ENCODE data around the gene RNF167.
"Not testable (repeated sequence)": the region's sequence is repeated elsewhere in the genome, so short reads cannot be mapped to it uniquely, and the experiment has no call there.

RNF167 gene

GRCh38 chr17:4901108-4901647, 38.9 kb upstream of the RNF167 start:
- peak overlapping the region; percentile 95 for H3K27ac ChIP-seq
- H3K4me3 ChIP-seq (ENCODE audit: low read depth in 1 of 2, low read length in 1 of 2), result peak overlapping the region; percentile 63 to 86
- peaks cover 37 to 49% of the 10 kb centered on the region in 2 experiments for H3K4me1 ChIP-seq (ENCODE audit: control insufficient read depth in 1 of 2, insufficient read depth in 1 of 2, low read depth in 1 of 2, low read length in 1 of 2)
- H3K36me3 ChIP-seq, result peaks cover 16% of the 10 kb centered on the region
- no peaks in the 10 kb centered on the region for H3K9me3 ChIP-seq
- no peak for TF ChIP-seq CTCF (IDR thresholded peaks at IDR 0.05)
- peaks cover 68% of the 10 kb centered on the region for H3K27me3 ChIP-seq

DNA sequence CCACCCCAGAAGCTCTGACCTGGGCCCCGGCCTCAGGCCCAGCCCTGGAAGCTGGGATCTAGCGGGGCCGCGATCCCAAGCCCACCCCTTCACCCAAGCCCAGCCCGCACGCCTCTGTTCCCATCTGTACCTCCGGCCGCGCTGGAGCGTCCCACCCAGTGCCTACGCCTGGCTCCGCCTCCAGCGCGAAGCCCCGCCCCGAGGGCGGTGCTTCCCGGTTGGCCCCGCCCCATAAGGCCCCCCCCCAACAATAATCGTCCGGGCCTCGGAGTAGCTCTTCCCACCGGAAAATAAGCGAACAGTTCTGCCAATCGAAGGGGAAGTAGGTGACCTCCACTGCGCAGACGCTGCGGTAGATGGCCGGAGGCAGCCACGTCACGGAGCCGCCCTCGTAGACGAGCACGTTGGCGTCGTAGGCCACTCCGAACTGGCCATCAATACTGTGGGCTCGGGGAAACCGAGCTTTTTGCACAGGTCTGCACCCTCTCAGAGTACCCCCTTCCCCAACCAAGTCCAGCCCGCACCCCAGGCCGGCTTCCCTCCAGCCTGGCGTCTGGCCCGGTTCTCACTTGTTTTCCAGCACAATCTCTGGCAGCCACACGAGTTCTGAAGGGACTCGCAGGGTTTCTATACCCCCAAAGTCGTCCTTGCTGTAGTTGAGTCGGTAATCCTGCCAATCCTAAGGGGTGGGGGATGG, 38.3 kb upstream of the RNF167 start:
- peaks cover 10% of the 10 kb centered on the region for H3K36me3 ChIP-seq
- H3K9me3 ChIP-seq, result no peaks in the 10 kb centered on the region
- H3K4me3 ChIP-seq (ENCODE audit: low read depth in 1 of 2, low read length in 1 of 2), result peak overlapping the region; percentile 63 to 86
- H3K27me3 ChIP-seq, result peaks cover 74% of the 10 kb centered on the region
- H3K4me1 ChIP-seq (ENCODE audit: control insufficient read depth in 1 of 2, insufficient read depth in 1 of 2, low read depth in 1 of 2, low read length in 1 of 2), result peaks cover 37 to 49% of the 10 kb centered on the region in 2 experiments
- peak overlapping the region; percentile 95 for H3K27ac ChIP-seq
- TF ChIP-seq CTCF (IDR thresholded peaks at IDR 0.05), result no peak

DNA sequence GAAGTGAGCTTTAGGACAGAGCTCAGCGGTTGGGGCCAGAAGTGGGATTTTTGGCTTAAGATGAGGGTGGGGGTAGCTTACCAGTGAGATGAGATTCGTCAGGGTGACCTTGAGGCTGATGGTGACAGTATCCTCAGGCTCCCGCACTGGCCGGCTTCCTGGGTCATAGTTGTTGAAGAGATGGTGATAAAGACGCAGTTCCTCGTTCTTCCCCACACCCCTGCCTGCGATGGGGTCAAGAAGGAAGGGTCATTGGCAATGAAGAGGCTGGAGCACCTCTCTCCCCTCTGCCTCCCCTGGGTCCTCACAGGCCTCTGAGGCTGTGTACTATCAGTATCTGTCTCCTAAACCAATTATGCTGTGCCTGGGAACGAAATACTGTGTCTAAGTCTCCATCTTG, 37.5 kb upstream of the RNF167 start:
- H3K27ac ChIP-seq, result peak overlapping the region; percentile 95
- H3K27me3 ChIP-seq, result peaks cover 75% of the 10 kb centered on the region
- peak overlapping the region in 1 of 2 experiments; percentile 63 for H3K4me3 ChIP-seq (ENCODE audit: low read depth in 1 of 2, low read length in 1 of 2)
- peaks cover 37 to 49% of the 10 kb centered on the region in 2 experiments for H3K4me1 ChIP-seq (ENCODE audit: control insufficient read depth in 1 of 2, insufficient read depth in 1 of 2, low read depth in 1 of 2, low read length in 1 of 2)
- no peaks in the 10 kb centered on the region for H3K9me3 ChIP-seq
- peaks cover 3% of the 10 kb centered on the region for H3K36me3 ChIP-seq
- no peak for TF ChIP-seq CTCF (IDR thresholded peaks at IDR 0.05)

DNA sequence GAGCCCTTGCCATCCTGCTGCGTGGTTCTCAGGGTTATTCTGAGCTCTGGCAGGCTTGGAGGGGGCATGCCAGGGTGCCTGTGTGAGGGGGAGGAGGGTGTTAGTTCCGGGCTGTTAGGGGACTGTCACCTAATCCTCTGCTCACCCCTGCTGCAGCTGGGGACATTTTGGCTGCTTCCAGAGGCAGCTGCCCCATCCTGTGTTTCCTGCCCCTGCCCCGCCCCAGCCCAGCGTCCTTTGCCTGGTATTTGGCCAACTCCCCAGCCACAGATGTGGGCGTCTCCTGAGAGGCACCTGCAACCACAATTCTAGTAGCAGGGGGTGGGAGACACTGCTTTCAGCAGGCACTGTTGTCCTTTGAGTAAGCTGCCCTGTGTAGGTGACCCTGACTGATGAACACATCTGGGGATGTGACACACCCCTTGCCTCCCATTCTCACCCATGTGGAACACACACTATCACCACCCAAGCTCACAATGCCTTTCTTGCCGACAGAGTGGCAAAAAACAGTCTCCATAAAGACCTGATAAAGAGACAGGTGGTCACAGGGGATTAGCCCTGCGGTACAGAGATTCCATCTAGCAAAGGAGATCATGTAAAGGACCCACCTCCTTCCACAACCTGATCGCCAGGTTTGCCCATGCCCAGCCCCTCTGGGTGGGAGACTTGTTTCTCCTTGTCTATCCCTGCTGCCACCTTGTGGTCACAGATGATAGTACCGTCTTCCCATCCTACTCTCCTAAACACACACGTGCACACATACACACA, 36.8 kb upstream of the RNF167 start, which contains the start of gene CHRNE:
Gene CHRNE, minus strand, starts transcription at position 48 of the 768 bp plus-strand sequence. Its CDS starts 35 bp downstream, at position 13.
- Histone ChIP-seq H3K4me1 (ENCODE audit: control insufficient read depth in 1 of 2, insufficient read depth in 1 of 2, low read depth in 1 of 2, low read length in 1 of 2) (peaks cover 37 to 49% of the 10 kb centered on the region in 2 experiments), H3K27me3 (peaks cover 74% of the 10 kb centered on the region), H3K4me3 (ENCODE audit: low read depth in 1 of 2, low read length in 1 of 2) (peak within 1 kb of the TSS; percentile 63 to 86), H3K27ac (peak within 1 kb of the TSS; percentile 95), H3K36me3 (no peaks in the 10 kb centered on the region), H3K9me3 (no peaks in the 10 kb centered on the region)
- TF ChIP-seq CTCF (IDR thresholded peaks at IDR 0.05), result peak; percentile 82

GRCh38 chr17:4906642-4907041, 33.4 kb upstream of the RNF167 start:
- Histone ChIP-seq H3K4me1 (ENCODE audit: control insufficient read depth in 1 of 2, insufficient read depth in 1 of 2, low read depth in 1 of 2, low read length in 1 of 2) (peaks cover 19 to 27% of the 10 kb centered on the region in 2 experiments), H3K27me3 (peaks cover 44% of the 10 kb centered on the region)
- H3K4me3 ChIP-seq (ENCODE audit: low read depth in 1 of 2, low read length in 1 of 2); H3K36me3 ChIP-seq; H3K27ac ChIP-seq; H3K9me3 ChIP-seq: not testable (repeated sequence)

Measured in neutrophil (primary cell).